ENCODE data around the gene BACH2. TPM values are rescaled to one million over a fixed set of nuclear protein-coding genes. Genes with fewer than 3 reads are reported as not detected.
A peak's percentile ranks its signal among the peaks of the same experiment; 100 is the strongest.

The BACH2 gene
- total RNA-seq, 1 donor from 2014 or later: 2.8 TPM

DNA sequence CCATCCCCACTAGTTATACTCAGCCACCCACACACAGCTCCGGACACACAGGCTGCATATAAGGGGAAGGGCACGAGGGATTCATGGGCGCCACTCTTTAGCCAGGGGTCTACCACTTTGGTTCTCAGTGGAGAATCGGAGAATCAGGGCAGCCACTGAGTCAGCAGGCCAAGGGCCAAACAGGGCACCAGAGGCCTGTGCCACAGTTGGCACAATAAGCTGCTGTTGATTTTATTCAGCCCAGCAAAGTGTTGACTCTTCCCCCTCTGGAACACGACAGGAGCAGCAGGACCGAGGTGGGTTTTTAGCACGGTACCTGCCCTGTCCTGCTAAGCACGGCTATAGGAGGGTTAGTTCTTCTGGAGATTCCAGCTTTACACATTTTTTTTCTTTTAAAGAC, 354.0 kb downstream of the BACH2 start:
- DNase-seq (ENCODE audit: low read depth in 2 of 2): no peak

DNA sequence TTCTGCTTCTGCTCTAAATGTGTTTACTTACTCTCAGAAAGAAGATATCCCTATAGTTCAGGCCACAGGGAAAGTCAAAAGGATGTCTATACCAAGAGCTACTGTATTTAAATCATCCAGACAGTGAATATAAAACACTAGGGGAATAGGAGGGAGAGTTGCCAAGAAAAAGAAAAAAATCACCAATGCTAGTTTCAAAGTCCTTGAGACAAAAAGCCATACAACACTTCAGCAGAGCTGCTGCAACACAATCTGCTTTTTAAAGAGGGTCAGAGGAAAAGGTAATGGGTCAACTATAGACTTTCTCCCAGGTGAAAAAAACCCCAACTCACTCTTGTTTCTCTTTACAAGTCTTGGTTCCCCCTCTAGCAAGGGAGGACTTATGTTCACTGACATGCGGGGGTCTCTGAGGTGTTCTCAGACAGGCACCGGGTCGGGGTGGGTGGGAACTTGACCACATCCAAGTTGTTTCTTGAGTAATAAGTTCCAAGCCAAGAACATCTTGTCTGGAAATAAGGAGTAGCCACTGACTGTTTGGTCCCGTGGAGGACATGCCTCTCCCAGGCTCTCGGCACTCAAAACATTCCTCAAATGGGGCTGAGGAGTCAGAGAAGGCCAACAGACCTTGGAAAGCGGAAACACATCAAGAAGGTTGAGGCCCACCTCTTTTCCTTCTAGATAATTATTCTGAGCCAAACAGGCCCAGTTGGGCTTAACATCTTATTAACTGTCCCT, 354.7 kb downstream of the BACH2 start:
- no peak for DNase-seq (ENCODE audit: low read depth in 2 of 2)

DNA sequence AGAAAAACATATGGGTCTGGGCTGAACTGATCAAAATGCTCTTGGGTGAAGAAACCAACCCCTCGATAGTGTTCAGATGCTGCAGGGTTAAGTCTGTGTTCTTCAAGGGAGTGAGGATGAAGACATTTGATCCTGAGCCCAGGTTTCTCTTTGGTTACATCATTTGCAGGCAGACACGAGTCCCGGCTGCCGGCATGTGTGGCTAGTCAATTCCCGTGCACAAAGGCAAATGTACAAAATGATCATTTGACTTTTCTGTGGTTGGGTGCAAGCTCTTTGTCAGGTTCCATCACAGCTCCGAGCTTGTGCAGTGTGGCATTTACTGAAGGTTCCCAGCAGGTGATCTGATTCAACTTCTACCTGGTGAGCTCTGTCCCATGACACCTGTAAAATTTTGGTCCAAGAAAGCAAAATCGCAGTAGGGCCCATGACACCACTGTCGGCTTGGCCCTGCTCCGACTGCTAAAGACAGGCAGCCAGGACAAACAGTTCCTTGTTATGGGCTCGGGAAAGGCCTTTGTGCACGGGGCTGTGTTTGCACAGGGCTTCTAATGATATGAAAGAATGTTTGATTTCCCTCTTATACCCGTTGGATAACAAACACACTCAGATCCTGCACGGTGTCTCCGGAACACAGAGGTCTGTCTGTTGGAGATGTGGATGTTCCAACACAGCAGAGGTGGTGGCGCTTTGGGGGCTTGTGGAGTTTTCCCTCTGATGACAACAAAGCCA, 355.4 kb downstream of the BACH2 start:
- peak in 1 of 2 donors; percentile 14 for DNase-seq (ENCODE audit: low read depth in 2 of 2)

DNA sequence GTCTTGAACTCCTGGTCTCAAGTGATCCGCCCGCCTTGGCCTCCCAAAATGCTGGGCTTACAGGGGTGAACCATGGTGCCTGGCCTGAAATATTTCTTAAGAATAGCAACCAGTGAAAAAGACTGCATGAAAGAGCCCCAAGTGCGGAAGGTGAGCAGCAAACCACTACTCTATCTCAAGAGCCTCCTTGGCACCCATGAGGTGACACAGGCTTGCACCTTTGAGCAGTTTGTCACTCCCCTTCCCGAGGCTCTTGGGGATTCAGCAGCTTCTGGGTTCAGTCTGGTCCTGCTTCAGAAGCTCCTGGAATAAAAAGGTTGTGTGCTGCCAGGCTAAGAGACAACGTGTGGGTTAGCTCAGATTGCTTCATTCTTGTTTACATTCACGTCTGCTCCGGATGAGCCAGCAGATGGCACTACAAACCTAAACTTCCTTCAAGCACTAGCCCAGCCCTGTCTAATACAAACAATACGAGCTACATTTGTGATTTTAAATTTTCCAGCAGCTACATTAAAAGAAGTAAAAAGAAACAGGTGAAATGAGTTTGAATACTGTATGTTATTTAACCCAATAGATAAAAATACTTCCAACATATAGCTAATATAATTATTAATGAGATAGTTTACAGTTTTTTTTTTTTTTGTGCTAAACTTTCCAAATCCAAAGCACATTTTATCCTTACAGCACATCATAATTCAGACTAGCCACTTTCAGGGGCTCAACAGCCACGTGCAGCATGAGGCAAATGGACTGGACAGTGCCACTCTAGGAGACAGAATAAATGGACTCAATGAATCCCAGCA, 356.2 kb downstream of the BACH2 start:
- peak; percentile 80 to 91 for DNase-seq (ENCODE audit: low read depth in 2 of 2)

DNA sequence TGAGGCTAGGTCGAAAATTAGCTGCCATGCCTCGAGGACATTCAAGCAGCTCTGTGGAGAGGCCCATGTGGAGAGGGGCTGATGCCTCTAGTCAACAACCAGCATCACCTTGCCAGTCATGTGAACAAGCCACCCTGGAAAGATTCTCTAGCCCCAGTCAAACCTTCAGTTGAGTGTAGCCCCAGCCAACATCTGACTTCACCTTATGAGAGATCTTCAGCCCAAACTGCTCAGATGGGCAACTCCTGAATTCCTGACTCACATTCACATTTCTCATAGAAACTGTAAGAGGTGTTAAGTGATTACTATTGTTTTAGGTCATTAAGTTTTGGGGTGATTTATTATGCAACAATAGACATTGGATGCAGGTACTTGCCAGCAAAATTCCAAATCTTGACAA, 357.5 kb downstream of the BACH2 start:
- DNase-seq (ENCODE audit: low read depth in 2 of 2): no peak

DNA sequence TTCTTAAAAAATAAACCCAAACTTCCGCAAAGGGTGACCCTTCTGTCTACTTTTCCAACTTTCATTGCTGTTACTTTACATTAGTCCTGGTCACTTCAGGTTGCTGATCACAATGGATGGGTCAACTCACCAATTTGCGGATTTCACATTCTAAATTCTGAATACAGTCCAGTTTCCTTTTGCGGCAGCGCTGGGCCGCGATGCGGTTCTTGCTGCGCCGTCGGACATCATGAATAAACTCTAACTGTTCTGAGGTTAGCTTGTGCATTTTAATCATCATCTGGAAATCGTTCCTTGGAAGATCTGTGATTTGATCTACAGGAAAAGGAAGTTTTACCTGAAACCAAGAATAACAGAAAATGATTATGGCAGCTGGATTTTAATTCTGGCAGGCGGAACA, 358.6 kb downstream of the BACH2 start:
- no peak for DNase-seq (ENCODE audit: low read depth in 2 of 2)

DNA sequence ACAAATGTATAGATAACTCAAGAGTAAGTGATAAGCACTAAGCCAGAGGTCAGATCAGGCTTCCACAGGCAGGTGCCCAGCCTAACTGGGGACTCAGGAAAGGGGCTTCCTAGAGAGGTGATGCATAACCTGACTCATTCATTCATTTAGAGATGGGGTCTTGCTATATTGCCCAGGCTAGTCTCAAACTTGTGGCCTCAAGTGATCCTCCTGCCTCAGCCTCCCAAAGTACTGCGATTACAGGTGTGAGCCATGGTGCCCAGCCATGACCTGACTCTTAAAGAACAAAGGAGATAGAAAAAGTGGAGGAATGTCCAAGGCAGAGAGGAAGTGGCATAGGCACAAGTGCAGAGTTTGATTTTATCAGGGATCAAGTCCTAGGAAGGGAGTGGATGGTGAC, 360.5 kb downstream of the BACH2 start:
- DNase-seq (ENCODE audit: low read depth in 2 of 2): no peak

DNA sequence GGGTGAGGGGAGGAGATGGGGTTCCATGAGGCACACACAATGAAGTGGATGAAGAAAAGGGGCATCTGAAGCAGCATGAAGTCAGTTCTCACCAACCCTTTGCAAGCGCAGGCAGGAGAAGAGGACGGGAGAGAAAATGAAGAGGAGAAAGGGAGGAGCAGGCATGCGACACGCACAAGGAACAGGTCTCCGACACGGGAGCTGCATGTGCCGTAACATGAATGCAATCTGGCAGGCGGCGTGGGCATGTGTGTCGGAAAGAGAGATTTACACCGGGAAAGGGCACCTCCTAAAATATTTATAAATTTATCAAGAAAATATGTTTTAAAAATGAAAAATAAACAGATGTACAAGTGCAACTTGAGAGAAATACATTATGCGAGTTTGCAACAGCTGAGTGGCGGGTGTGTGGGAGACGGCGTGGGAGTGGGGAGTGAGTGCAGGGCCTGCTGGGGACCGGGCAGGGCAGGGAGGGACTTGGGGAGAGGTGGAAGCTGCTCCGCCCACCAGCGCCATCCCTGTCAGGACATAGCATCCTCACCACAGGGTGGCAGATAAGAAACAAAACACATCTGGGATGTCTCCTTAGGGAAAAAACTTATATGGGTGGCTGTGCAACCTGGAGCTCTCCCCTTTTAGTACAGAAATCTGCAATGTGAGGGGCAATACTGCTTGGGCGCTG, 361.8 kb downstream of the BACH2 start:
- no peak for DNase-seq (ENCODE audit: low read depth in 2 of 2)

DNA sequence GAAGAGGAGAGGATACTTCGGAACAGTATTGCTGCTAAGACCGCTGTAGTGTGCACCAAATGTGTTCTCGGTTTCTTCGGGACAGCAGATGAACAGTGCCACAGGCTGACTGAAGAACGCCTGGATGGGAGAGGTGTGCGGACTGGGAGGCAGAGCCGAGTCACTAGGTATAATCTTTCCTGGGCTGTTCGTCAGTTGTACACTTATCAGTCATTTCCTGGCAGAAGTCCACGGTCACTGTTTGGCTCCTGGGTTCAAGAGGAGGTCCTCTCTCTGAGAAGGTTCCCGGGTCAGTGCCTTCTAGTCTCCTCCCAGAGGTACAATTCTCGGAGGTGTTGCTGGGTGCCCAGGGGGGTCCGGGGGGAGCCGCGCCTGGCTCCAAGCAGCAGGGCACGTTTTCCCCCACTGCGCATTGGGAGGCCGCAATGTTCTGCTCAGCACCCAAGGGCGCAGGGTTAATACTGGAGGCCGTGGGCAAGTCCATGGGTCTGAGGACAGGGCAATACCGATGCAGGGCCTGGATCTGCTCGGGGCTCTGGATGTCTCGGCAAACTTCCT, 364.3 kb downstream of the BACH2 start:
- no peak for DNase-seq (ENCODE audit: low read depth in 2 of 2)

DNA sequence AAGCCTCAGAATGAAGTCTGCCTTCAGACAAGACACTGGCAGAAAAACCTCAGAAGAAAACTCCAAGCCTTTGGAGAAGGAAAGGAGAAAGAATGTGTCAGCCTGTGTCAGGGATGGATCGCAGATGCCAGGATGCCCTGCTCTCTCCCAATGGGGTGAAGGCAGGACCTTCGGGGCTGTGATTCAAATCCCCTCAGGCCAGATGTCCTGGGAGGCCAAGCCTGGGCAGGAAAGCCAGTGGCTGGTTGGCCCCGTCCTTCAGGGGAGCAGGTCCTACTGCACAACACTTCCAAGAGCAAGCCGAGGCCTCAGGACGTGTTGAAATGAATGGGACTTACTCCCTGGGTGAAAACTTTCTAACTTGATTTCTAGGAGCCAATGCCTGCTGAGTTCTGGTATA, 365.9 kb downstream of the BACH2 start:
- DNase-seq (ENCODE audit: low read depth in 2 of 2): no peak

DNA sequence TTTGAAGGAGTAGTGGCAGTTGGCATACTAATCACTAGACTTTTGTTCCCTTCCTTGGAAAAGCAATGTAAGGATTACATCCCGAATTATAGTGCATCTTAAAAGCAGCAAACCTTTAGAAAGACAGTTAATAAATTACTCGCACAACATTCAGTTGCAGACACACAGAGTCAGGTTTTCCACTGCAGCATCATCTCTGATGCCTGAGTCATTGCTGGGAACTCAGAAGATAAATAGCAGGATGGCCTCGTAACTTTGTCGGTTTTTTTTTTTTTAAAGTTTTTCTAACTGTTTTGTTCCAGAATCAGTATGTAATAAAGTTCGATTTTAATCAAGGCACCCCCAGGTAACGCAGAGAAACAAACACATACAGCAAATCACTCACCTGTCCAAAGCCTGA, 368.0 kb downstream of the BACH2 start:
- DNase-seq (ENCODE audit: low read depth in 2 of 2): peak; percentile 37 to 44

DNA sequence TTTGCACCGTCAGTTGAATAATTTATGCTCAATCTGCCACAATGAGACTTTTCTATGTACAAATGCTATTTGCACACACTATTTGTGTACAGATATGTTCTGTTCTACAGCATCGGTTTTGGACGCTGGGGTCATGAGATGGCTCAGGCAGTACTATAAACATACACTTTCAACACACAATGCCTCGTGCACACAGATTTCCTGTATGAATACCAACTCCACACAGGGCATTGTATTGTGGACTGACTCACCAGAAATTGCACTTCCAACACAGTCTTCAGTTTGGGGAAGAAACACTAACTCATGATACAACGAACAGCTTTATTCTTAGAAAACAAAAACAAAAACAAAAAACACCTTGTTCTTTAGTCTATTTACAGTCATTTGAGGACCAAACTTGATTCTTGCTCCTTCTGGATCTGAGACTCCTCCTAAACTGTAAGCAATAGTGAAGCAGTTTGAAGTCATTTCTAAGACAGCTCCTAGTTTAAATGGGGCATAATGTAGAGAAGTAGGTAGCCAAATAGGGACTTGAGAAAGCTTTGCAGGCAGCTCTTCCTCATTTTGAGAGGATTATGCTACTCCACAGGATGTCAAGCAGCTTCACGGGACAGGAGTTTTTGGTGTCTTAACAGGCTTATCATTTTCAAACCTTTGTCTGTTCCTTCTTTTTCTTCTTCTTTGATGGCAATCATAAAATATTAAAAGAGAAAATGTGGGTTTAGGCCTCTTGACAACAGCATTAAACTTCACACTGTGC, 368.7 kb downstream of the BACH2 start:
- peak; percentile 78 to 86 for DNase-seq (ENCODE audit: low read depth in 2 of 2)

DNA sequence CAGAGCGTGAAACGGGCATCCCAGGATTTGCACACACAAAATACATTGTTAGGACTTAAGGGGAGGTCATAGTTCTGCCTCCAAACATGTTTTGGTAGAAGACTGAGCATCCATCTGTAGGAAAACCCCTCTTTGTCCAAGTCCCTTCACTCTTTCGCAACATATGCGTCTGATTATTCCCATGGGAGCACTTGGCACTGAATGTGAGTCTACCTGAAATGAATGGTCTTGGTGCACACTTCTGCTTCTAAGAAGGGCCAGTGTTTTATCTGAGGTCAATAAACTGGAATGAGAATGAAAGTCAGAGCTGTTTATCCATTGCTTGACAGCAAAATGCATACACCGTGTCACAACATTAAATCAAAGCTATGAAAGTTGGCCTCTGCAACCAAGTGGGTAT, 369.4 kb downstream of the BACH2 start:
- DNase-seq (ENCODE audit: low read depth in 2 of 2): no peak

DNA sequence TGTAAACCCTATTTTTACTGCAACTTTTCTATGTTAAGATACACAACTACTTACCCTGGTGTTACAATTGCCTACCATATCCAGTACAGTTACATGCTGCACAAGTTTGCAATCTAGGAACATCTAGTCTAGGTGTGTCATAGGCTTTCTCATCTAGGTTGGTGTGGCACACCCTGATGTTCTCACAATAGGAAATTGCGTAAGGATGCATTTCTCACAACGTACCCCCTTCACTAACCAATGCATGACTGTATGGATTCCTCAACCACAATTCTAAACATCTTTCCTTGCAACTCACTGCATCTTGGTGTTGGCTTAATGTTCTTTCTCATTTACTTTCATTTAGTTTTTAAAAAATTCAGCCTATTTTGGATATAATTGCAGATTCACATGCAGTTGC, 370.8 kb downstream of the BACH2 start:
- DNase-seq (ENCODE audit: low read depth in 2 of 2): no peak

DNA sequence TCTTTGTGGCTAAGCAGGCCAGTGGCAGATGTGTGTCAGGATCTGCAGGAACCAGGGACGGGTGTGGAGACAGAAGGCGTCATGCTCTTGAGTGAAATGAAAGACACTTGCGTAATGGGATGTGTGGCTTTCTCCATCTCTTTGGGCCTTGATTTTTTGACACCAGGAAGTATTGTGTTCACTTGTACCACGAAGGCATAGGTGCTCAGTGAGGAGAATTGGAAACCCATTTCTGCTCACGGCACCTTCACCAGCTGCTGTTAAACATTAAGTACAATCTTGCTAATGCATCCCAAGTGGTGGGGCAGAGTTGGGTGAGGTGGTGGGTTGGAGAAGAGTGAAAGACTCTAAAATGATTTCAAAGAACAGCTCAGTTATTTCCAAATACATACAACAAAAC, 372.4 kb downstream of the BACH2 start:
- DNase-seq (ENCODE audit: low read depth in 2 of 2): no peak

DNA sequence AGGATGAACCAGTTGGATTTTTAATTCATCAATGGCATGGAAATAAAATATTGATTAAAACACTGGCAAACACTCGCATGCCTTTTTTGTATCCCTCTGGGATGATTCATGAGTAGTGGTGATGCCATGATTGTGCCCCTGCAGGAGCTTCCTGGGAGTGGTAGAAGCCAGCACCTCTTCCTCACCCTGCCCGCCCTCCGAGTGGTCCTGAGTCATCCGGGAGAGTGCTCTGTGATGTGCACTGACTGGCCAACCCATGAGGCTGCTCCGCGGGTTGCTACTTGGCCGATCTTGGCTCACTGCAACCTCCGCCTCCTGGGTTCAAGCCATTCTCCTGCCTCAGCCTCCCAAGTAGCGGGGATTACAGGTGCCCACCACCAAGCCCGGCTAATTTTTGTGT, 375.0 kb downstream of the BACH2 start:
- DNase-seq (ENCODE audit: low read depth in 2 of 2): no peak

DNA sequence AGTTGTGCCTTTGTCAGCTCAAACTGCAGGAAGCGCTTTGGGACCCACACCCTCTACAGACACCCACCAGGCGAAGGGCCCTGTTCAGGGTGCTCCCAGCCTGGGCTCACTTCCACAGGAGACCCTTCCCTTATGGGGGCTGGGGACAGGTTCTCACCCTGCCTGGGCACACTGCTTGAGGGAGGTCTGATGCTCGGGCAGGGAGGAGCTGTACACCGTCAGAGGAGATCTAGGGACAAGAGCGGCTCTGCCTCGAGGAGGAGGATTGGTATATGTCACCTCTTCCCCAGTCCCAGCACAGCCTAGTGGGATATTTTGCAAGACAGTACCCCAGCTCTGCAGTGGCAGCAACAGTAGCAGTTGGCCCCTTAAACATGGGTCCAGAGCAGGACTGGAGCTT, 375.4 kb downstream of the BACH2 start:
- no peak for DNase-seq (ENCODE audit: low read depth in 2 of 2)

DNA sequence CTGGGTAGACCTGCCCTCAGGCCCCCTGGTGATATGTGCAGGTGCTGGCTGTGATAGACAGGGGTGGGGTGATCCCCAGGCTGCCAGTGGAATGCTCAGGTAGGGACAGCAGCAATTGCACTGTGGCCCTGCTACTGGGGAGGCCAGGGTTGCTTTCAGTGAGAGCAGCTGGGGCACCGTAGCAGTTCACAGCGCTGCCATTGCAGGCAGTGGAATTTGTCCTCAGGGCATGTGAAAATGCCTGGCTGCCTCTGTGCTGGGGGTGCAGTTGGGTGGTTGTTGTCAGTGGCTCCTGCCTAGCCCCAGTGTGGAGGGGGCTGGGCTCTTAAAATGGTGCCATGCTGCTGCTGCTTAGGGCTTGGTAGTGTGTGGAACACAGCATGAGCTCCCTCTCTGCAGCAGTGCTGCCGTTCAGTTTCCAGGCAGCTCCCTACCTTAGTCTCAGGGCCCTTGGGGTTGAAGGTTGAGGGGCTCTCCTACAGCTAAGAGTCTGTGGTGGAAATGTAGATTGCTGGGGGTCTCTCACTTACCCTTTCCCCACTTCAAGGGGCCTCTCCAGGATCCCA, 378.8 kb downstream of the BACH2 start:
- DNase-seq (ENCODE audit: low read depth in 2 of 2): no peak

DNA sequence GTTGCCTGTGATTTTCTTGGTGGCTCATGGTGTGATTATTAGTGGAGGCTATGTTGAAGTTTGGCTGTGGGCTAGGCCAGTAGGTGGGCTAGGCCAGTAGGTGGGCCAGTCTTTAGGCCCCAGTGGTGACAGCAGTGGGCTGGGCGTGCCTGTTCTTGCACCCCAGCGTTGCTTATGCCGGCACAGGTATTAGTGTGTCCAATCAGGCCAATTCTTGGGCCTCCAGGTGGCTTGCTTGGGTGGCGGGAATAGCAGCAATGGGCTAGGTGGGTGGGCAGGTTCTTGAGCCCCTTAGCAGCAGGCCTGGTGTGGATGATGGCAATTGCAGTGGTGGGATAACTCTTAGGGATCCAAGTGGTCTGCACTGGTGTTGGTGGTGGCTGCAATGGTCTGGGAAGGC, 379.4 kb downstream of the BACH2 start:
- no peak for DNase-seq (ENCODE audit: low read depth in 2 of 2)

DNA sequence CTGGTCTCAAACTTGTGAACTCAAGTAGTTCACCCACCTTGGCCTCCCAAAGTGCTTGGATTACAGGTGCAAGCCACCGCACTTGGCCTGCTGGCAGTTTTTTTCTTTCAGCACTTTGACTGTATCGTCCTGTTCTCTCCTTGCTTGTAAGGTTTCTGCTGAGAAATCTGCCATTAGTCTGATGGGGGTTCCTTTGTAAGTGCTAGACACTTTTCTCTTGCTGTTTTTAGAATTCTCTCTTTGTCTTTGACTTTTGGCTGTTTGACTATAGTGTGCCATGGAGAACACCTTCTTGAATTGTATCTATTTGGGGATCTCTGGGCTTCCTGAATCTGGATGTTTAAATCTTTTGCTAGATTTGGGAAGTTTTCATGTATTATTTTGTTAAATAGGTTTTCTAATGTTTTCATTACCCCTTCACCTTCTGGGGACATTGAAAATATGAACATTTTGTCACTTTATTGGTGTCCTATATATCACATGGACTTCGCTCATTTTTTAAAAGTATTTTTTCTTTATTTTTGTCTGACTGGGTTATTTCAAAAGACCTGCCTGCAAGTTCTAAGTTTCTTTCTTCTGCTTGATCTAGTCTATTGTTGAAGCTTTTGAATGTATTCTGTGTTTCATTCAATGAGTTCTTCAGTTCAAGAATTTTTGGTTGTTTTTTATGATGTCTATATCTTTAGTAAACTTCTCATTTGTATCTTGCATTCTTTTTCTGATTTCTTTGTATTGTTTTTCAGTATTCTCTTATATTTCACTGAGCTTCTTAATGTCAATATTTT, 380.3 kb downstream of the BACH2 start:
- no peak for DNase-seq (ENCODE audit: low read depth in 2 of 2)

Measured in lung microvascular endothelial cell (primary cell).